ENCODE results near the gene OPCML.

The OPCML gene

DNA sequence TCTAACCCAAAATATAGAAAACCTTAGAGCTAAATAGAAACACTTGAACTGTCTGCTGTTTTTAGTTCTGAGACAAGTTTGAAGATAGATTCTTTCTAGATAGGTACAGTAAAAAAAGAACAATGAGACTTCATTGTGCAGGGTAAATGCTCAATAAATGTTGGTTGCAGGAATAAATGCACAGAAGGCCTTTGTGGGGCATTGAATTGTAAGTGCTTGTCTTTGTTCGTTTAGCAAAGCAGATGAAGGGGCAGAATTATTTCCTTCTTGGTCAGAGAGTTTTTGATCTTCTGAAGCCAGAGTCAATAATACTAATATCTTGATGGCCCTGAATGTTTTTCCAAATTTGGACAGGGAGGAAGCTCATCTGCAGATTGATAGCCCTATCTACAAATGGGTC is 340.4 kb downstream of the OPCML start:
- no peak for DNase-seq (ENCODE audit: low read depth in 2 of 2, low spot score in 1 of 2)

DNA sequence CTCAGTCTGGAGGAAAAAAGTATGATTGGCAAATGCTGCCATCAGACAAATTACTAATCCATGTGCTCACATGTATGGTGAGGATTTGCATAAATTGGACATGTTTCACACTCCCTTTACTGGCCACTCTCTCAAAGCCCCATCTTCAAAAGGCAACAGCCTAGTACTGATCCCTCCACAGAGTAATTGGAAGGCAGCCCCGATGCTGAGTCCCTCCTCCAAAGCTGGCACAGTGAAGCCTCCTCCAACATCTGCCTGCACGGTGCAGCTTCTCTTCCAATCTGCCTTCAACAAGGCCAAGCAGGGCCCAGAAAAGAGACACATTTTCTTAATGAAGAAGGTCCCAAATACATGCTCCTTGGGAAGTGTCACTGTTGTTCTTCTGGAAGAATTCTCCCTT is 350.6 kb downstream of the OPCML start:
- no peak for DNase-seq (ENCODE audit: low read depth in 2 of 2, low spot score in 1 of 2)

DNA sequence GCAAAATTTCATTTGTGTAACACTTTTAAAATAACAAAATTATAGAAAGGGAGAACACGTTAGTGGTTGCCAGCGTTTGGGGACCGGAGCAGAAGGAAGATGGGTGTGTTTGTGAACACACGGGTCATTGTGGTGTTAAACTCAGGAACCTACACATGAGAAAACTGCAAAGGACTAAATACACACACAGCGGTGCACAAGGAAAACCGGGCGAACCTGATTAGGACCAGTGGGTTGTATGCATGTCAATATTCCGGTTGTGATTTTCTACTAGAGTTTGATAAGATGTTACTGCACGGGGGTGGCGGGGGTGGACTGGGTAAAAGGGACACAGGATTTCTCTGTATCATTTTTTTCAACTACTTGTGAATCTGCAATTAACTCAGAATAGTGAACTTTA is 351.2 kb downstream of the OPCML start:
- DNase-seq (ENCODE audit: low read depth in 2 of 2, low spot score in 1 of 2) = no peak

DNA sequence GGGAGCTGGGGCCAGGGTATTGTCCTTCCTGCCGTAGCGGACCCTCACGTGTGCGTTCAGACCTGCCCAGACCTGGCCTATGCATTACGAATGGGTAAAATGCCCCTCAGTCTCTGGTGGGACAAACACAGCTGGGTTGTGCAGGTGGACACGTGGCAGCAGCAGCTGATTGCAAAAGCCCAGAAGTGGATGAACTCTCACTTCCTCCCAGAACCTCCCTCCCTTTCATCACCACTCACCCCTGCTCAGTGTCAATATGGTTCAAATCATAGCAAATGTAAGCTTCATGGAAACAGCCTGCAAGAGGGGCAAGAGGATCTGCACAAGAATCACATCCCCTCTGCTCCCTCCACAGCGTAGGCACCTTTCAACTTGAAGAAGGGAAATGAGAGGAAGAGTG is 352.1 kb downstream of the OPCML start:
- DNase-seq (ENCODE audit: low read depth in 2 of 2, low spot score in 1 of 2) = no peak

DNA sequence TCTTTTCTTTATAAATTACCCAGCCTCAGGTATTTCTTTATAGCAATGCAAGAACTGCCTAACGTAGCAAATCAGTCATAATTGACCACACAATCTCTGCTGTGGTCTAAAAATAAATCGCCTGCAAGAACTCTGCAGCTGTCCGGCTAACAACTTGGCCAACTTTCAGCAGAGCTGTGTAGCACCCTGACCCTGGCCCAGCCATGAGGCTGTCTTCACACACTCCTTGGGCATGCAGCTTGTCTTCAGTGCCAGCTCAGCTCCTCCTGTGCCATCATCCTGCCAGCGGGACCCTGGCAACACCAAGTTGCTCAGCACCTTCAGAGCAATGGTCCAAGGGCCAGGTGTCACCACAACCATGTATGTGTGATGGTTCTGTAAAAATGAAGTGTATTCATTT is 355.6 kb downstream of the OPCML start:
- DNase-seq (ENCODE audit: low read depth in 2 of 2, low spot score in 1 of 2) = no peak

DNA sequence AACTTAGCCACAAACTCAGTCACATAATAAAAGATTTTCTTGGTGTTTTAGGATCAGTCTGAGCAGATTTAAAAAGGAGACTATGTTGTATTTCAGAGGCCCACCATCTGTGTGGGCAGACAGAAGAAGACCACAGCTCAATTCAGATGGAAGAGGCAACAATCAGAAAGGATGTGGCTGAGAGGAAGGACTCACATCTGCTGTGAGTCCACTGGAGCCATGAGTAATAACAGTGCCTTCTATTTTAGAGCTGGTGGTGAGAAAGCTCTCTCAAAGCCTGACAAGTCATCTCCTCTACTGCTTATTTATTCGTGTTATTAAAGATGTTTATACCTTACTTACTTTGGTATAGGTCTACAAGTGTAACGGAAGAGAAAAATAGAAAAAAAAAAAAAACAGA is 357.2 kb downstream of the OPCML start:
- DNase-seq (ENCODE audit: low read depth in 2 of 2, low spot score in 1 of 2) = no peak

DNA sequence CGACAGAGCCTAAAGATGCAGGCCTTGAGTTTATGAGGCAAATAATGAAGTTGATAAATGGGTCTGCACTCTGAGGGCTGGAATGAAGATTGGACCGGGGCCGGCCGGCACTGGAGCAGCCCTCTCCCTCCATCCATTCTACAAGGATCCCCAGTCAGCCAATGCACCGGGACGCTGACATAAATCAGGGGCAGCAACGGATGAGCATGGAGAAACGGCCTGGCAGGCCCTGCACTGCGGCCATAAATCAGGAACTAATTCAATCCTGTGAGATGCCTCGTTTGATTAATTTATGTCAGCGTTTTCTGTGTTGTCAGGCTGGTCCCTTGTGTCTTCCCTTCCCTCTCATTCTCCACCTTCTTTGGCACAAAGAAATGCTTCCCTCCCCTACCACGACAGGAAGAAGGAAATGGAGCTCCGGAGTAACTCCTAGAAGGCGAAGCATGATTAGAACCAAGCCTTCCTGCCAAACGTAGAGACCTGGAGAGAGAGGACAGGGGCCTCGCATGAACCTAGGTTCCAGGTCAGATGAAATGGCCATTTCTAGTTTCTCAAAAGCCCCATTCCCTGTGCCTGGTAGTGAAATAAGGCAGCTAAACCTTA is 358.4 kb downstream of the OPCML start:
- DNase-seq (ENCODE audit: low read depth in 2 of 2, low spot score in 1 of 2) = no peak

DNA sequence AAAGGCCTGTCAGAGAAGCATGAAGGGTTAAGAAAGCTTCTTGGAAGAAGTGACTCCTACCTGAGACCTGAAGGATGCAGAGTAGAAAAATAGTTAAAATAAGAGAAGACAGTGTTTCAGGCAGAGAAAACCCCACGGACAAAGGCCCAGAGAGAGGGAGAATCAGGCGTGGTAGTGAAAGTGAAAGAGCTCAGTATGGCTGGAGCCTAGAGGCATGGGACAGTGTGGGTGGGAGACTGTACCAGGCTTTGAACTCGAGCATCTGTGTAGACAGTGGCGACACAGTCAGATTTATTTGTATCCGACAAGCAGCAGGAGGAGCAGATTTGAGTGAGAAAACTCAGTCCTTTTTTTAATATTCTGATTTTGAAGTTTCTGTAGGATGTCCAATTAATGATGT is 360.0 kb downstream of the OPCML start:
- DNase-seq (ENCODE audit: low read depth in 2 of 2, low spot score in 1 of 2) = no peak

DNA sequence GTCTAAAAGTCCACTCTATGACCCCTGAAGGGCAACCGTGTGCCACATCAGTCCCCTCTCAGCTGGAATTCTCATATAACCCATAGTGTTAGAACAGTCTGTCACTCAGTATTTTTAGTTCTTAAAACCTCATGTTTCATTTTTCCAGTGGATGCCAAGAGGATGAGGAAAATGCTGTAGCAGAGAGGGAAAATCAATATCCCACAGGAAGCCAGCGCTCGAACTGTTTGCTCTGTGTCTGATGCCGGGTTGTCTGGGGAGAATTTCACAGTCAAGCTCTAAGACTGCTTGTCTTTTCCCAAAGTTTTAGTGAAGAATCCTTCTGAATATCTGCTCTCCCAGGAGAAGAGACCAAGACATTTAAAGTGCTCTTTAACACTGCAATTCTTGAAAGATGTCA is 360.9 kb downstream of the OPCML start:
- DNase-seq (ENCODE audit: low read depth in 2 of 2, low spot score in 1 of 2) = no peak

DNA sequence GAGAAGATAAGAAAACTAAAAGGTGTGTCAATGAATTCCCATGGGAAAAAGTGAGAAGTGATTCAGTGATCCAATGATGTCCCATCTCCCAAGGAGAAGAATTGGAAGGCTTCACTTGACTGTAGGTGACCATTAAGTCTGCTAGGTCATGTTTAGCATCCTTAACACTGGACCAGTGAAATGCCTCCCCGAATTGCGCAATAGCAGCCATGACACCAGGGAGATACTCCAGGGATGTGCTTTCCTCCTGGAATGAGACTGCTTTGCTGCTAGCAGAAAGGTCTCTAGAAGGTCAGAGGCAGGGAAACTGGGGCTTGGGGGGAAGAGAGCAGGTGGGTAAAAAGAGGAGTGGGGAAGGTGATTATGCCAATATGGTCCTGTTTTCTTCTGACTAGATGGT is 364.3 kb downstream of the OPCML start:
- no peak for DNase-seq (ENCODE audit: low read depth in 2 of 2, low spot score in 1 of 2)

DNA sequence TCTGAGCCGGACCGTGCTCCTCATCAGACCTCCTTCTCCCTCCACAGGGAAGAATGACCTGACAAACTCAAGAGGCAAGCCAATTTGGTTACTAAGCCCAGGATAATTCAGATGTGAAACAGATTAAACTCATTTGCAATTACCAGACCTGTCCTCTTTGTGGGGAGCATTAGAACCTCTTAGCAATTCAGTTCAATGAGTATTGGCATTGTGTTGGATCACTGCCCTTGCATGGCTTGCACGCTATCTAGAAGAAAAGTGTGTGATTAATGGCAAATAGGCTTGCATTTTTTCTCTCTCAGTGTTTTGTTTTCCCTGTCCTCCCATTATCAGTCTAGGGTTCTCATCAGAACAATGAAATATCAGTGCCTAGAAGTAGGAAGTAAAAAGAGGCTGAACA is 365.6 kb downstream of the OPCML start:
- no peak for DNase-seq (ENCODE audit: low read depth in 2 of 2, low spot score in 1 of 2)

DNA sequence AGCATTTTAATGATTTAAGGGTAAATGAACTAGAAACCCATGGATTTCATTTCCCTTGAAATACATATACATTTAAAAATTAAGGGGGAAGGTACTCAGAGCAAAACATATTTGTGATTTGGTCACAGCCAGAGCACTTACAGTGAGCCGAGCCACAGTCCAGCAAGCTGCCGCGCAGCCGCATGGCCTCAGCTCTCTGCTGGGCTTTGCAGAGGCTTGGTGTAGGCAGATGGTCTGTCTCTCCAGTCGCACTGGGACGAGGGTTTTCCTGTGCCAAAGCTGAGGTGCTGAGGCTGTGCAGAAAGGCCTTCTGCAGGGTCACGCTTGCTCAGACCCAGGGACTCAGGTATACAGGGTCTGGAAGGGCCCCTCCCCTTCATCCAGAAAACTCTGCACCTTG is 367.3 kb downstream of the OPCML start:
- no peak for DNase-seq (ENCODE audit: low read depth in 2 of 2, low spot score in 1 of 2)

DNA sequence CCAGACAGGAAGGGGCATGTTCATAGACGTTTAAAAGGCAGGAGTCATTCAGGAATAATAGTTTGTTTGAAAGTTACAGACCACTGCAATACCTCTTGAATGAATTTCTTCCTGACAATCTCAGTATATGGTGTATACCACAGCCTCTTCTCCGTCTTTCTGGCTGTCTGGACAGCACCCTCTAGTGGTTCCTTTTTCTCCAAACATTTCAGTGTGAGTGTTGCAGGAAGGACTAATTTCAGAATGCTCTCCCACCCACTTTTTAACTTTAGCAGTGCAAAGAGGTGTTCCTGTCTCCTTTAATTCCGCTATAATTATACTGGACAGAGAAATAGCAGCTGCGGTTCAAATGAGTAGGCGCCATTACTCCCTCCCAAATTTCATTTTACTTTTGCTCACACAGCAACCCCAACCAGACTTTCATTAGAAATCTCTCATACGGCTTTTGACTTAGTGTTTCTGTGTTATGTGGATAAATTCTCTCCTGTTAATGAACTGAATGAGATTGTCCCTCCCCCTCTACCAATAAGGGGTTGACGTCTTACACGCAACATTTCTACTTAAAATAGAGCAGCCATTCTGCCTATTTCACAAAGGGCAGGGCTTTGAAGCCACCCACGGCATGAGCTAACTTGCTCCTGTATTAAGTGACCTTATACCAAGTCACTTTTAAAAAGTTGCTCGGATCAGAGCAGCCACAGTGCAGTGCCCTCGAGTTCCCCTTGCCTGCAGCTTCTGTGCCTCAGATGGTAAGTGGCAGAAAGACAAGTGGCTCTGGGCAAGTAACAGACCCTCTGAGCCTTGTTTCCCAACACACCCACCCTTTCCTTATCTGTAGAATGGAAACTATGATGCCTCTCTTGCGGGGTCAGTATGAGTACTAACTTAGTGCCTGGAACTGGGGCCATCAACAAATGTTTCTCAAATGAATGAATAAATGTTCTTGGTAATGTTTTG is 368.6 kb downstream of the OPCML start:
- no peak for DNase-seq (ENCODE audit: low read depth in 2 of 2, low spot score in 1 of 2)

DNA sequence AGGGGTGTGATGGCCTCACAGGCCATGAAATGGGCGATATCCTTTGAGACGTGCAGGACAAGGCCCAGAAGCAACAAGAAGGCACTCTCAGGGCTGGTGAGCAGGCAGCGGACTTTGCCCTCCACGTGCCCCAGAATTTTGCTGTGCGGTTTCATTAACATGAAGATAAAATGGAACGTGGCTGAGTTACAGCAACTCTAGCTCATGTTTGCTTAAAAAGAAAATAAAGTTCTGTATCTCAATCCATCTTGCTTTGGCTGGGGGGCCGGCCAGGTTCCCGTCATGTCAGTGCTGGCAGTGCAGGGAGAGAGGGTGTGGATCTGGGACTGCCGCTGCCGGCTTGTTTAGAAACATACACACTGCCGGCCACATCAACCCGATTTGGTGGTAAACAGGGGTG is 370.1 kb downstream of the OPCML start:
- no peak for DNase-seq (ENCODE audit: low read depth in 2 of 2, low spot score in 1 of 2)

DNA sequence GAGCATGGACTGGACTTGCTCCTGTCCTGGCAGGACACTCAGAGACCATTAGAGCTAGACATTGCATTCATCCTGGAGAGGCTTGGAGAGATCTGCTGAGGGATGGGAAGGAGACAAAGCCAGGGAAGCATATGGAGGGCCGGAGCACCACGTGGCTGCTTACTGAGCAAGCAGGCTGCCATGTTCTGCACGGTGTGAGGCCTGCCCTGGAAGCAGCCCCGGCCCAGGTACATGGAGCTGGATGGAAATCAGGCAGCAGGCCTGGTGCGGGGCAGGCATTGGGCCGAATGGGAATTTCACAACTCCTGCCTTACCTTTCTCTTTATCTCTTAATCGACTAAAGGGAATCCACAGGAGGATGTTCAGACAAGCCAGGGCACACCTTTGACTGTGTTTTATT is 371.5 kb downstream of the OPCML start:
- no peak for DNase-seq (ENCODE audit: low read depth in 2 of 2, low spot score in 1 of 2)

DNA sequence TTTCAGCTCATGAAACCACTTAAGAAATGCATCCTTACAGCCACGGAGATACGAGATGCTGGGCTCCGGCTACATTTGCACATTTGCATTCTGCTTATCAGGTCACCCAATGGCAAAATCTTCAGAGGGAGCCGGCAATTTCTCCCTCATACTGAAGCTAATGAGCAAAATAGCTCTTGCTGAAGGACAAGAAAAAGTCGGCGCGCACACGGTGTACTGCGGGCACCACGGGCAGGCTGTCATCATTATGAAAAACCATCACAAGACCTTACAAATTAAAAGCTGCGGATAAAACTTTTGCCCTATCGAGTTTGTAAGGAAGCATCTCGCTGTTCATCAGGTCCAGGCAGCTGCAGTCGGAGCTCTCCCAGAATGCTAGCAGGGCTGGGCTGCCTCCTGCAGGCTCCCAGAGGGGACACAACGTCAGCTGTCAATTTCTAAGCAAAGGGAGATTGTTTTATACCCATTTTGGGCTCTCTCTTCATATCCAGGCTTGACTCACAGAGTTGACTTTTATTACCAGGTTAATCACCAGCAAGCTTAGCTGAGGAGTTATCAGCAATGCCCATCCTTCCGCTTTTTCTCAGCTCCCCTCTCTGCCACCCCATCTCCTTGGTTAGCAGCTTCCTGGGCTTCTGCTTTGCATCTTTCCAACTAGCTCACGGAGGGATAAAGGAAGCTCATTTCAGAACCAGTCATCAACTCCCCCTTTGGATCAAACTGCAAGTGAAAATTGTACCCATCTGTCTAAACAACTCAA is 375.1 kb downstream of the OPCML start:
- no peak for DNase-seq (ENCODE audit: low read depth in 2 of 2, low spot score in 1 of 2)

DNA sequence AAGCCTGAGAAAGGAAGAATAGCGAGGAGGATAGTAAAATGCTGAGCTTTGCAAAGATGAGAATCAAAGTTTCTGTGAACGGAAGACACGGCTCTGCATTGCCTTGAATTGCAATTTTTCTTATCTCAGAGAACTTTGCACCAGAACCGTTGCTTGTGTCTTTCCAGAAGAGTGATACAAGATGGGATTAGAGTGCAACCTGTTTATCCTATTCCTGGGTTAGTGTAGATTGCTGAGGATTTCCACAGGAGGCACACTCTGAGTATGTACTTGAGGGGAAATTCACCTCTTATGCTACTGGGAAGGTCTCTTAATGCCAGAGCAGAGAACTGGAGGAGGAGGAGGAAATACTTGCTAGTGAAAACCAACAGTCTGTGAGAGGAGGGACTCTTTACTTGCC is 377.5 kb downstream of the OPCML start:
- no peak for DNase-seq (ENCODE audit: low read depth in 2 of 2, low spot score in 1 of 2)

DNA sequence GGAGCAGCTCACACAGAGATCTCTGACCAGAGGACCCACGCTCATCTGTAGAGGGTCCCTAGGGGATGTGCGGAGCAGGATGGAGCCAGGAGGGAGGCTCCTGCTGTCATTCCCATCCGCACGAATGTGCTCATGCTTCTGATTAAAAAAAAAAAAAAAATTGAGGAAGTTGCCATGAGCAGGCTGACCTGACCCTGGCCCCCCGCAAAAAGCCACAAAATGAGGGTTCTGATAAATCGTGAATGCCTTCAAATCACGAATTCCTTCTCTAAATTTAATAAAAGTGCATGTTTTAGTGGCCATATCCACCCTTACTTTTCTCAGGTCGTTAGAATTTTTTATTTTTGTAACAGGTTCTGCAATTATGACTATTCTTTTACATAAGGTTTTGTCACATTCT is 378.2 kb downstream of the OPCML start:
- DNase-seq (ENCODE audit: low read depth in 2 of 2, low spot score in 1 of 2) = no peak

DNA sequence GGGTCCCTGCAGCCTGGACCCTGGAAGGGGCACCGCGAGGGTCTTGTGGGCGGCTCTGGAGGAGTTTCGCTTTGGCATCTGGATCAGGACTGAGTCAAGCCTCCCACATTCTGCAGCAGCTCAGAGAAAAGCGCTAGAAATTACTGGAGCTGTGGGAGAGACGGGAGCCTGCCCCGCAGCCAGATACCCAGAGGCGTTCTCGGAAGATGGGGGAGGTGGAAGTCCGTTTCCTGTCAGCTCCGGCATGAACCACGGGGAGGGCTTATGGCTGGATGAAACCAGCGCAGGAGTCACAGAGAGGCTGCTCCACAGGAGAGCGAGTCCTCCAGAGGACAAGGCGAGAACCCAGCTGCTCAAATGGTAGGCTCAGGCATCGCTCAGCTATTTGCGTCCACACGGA is 379.3 kb downstream of the OPCML start:
- no peak for DNase-seq (ENCODE audit: low read depth in 2 of 2, low spot score in 1 of 2)

DNA sequence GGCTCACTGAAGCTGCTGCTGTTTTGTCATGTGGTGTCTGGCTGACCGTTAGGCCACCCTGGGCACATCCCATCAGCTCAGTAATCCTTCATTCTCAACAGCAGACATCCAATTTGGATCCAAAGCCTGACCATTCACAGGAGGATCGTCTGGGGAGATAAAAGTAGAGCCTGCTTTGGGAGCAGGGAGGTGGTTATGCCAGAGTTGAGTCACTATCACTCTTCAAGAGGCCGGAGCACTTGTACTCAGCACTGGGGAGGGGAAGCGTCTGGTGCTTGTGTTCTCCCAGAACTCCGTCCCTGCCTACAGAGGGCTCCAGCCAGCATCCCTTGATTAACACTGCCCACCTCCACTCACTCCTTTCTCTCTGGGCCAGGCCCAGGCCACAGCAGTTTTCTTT is 382.6 kb downstream of the OPCML start:
- DNase-seq (ENCODE audit: low read depth in 2 of 2, low spot score in 1 of 2) = no peak

DNA sequence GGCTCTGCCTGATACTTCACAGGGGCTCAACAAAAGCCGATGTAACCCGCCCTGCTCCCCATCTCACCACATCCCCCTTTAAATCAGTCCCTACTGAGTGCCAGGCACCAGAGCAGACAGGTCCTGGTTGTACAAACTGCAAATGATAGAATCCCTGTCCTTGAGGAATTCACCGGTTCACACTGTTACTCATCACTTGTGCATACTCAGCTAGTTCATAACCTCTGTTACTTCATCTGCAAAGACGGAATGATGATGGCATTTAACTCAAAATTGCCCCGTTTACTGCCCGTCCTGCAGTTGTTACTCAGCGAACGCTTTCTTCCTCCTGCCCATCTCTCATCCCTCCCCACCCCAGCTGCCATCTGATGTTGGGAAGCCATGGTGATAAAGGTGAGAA is 384.7 kb downstream of the OPCML start:
- no peak for DNase-seq (ENCODE audit: low read depth in 2 of 2, low spot score in 1 of 2)

DNA sequence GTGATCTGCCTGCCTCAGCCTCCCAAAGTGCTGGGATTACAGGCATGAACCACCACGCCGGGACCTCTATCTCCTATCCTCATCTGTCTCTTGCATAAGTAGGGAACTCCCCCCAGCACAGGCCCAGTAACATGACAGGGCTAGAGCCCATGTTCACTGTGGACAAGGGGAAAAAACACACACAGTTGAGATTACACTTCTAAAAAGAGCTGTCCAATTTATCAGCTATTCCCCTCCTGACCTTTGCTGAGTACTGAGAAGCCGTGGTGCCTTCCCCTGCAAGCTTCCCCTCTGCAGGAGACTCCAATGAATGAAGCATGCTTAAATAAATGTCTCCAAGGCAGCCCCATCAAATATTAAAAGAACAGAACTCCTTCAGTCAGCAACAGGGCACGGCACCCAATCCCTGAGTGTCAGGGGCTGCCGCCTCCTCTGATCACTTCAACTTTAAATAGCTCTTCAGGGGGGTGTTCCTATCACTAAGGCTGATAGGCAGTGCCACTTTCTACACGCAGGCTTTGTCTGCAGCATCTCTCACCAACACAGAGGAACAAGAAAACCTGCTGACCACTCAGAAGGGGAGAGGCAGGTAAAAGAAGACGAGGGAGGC is 385.5 kb downstream of the OPCML start:
- no peak for DNase-seq (ENCODE audit: low read depth in 2 of 2, low spot score in 1 of 2)

Data from stimulated activated CD8-positive, alpha-beta memory T cell treated with anti-CD3 and anti-CD28 coated beads, Interleukin-4, amount 100 ng/mL, for 1 hour (primary cell).